A549 (cell line): ENCODE results near the gene ETV1. TPM values are rescaled to one million over a fixed set of nuclear protein-coding genes. Genes with fewer than 3 reads are reported as not detected.

Source experiments
- ATAC-seq, 2 experiments: fragments of 200-7000 bp in 1 of 2; fragments of >200 bp in 1 of 2; cut with Nextera tagmentation in 1 of 2; cut with Tn5 transposase in 1 of 2; 3 replicates each; pipeline versions ENCODE4 v1.8.0 to v1.9.1; 2018 to 2020; ENCODE audit warnings: mild to moderate bottlenecking in 1 of 2, moderate library complexity in 1 of 2
- CTCF ChIA-PET: fragments of 300-600 bp; sonication (Branson Sonifier 250); formaldehyde crosslinking; extraction: SDS; loops from one replicate; lab custom pipeline; 2021; ENCODE audit warnings: antibody characterized with exemption, inconsistent platforms; lab: Yijun Ruan, JAX
- POLR2A ChIA-PET: fragments of 350-600 bp; formaldehyde crosslinking; extraction: SDS; loops from one replicate; lab custom pipeline; 2021; ENCODE audit warnings: antibody characterized with exemption, inconsistent platforms; lab: Yijun Ruan, JAX
- DNase-seq, 2 experiments: peaks; one replicate each; pipeline versions ENCODE4 v3.0.0 to v3.0.0-alpha.2; 2011 to 2016; ENCODE audit warnings: low read depth in 1 of 2, low spot score in 1 of 2
- FAIRE-seq: peaks from 2 replicates; lab custom pipeline; 2011; peaks lifted over from hg19 to GRCh38; lab: Jason Lieb, UNC
- H3K27ac ChIP-seq, 2 experiments: fragments of >200 bp; sonication (Bioruptor Twin); formaldehyde crosslinking; 3 replicates each; pipeline ENCODE4 v1.5.1; 2016 to 2017
- H3K4me1 ChIP-seq: fragments of >200 bp; sonication (Bioruptor Twin); formaldehyde crosslinking; 3 replicates; pipeline ENCODE4 v1.6.1; 2016
- H3K4me2 ChIP-seq: fragments of >200 bp; sonication (Bioruptor Twin); formaldehyde crosslinking; 3 replicates; pipeline ENCODE4 v1.6.1; 2016
- H3K4me3 ChIP-seq: fragments of >200 bp; sonication (Bioruptor Twin); formaldehyde crosslinking; 3 replicates; pipeline ENCODE4 v1.5.1; 2016
- H3K9me3 ChIP-seq: fragments of >200 bp; sonication (Bioruptor Twin); formaldehyde crosslinking; 3 replicates; pipeline ENCODE4 v1.6.1; 2016
- CBX2 ChIP-seq: fragments of 200-600 bp; sonication (generic); IDR thresholded peaks from 2 replicates; pipeline ENCODE4 v1.6.1; 2016; ENCODE audit warnings: low read depth, mild to moderate bottlenecking, borderline replicate concordance
- CHD4 ChIP-seq: fragments of 200-600 bp; sonication (generic); IDR thresholded peaks from 2 replicates; pipeline ENCODE4 v1.6.1; 2016; ENCODE audit warnings: antibody characterized with exemption, mild to moderate bottlenecking, borderline replicate concordance
- EHF ChIP-seq: fragments of 250-450 bp; sonication (Bioruptor Pico); IDR thresholded peaks from 2 replicates; pipeline ENCODE4 v1.5.0; 2020; ENCODE audit warnings: mild to moderate bottlenecking
- FOXS1 ChIP-seq: fragments of 250-450 bp; sonication (Bioruptor Pico); IDR thresholded peaks from 2 replicates; pipeline ENCODE4 v1.5.0; 2020; ENCODE audit warnings: mild to moderate bottlenecking, moderate library complexity
- GATA3 ChIP-seq: IDR thresholded peaks from 2 replicates; pipeline ENCODE4 v1.6.1; 2012; ENCODE audit warnings: borderline replicate concordance
- HDAC2 ChIP-seq: fragments of 200-600 bp; sonication (generic); IDR thresholded peaks from 2 replicates; pipeline ENCODE4 v1.6.1; 2016
- HOXA7 ChIP-seq: fragments of 250-450 bp; sonication (Bioruptor Pico); IDR thresholded peaks from 2 replicates; pipeline ENCODE4 v1.5.0; 2020; ENCODE audit warnings: mild to moderate bottlenecking, moderate library complexity
- HOXB13 ChIP-seq: fragments of 250-450 bp; sonication (Bioruptor Pico); IDR thresholded peaks from 2 replicates; pipeline ENCODE4 v1.5.0; 2020; ENCODE audit warnings: low read depth, mild to moderate bottlenecking, moderate library complexity
- HOXB5 ChIP-seq: fragments of 250-450 bp; sonication (Bioruptor Pico); IDR thresholded peaks from 2 replicates; pipeline ENCODE4 v1.5.0; 2020; ENCODE audit warnings: mild to moderate bottlenecking, moderate library complexity
- JUN ChIP-seq, 2 experiments: fragments of >200 bp; sonication (Bioruptor Twin); formaldehyde crosslinking; IDR thresholded peaks; 2 replicates in 1 of 2; 3 replicates in 1 of 2; pipeline ENCODE4 v1.6.1; 2016 to 2017
- KDM1A ChIP-seq: fragments of 200-600 bp; sonication (generic); IDR thresholded peaks from 2 replicates; pipeline ENCODE4 v1.6.1; 2016; ENCODE audit warnings: low read depth, mild to moderate bottlenecking
- MAFK ChIP-seq: fragments of 450-650 bp; IDR thresholded peaks from 2 replicates; pipeline ENCODE4 v1.6.1; 2014; ENCODE audit not compliant: partially characterized antibody
- MYC ChIP-seq: IDR thresholded peaks from 2 replicates; pipeline ENCODE4 v1.6.1; 2012; ENCODE audit warnings: mild to moderate bottlenecking, inconsistent platforms, low read length, improper control_type of control experiment, borderline replicate concordance
- NFE2L2 ChIP-seq: fragments of 150-350 bp; conservative IDR thresholded peaks from 2 replicates; pipeline ENCODE4 v1.6.1; 2014; ENCODE audit warnings: low read length
- NPAS2 ChIP-seq: fragments of 250-450 bp; sonication (Bioruptor Pico); IDR thresholded peaks from 2 replicates; pipeline ENCODE4 v1.8.0; 2022; ENCODE audit warnings: mild to moderate bottlenecking, moderate library complexity, borderline replicate concordance
- NR3C1 ChIP-seq: fragments of >200 bp; sonication (Bioruptor Twin); formaldehyde crosslinking; IDR thresholded peaks from 3 replicates; pipeline ENCODE4 v1.6.1; 2017
- RFX5 ChIP-seq: fragments of 450-650 bp; IDR thresholded peaks from 2 replicates; pipeline ENCODE4 v1.7.1; 2014; ENCODE audit warnings: antibody characterized with exemption, mild to moderate bottlenecking, moderate library complexity
- TFCP2L1 ChIP-seq: fragments of 250-450 bp; sonication (Bioruptor Pico); IDR thresholded peaks from 2 replicates; pipeline ENCODE4 v1.5.0; 2021; ENCODE audit warnings: mild to moderate bottlenecking
- ZC3H11A ChIP-seq: fragments of 450-650 bp; IDR thresholded peaks from 2 replicates; pipeline ENCODE4 v1.6.1; 2014; ENCODE audit warnings: antibody characterized with exemption, mild to moderate bottlenecking
- ZNF302 ChIP-seq: fragments of 250-450 bp; sonication (Bioruptor Pico); IDR thresholded peaks from 2 replicates; pipeline ENCODE4 v1.9.0; 2021; ENCODE audit warnings: inconsistent platforms, mild to moderate bottlenecking, moderate library complexity
- ZSCAN20 ChIP-seq: fragments of 250-450 bp; sonication (Bioruptor Pico); IDR thresholded peaks from 2 replicates; pipeline ENCODE4 v1.8.0; 2022; ENCODE audit warnings: mild to moderate bottlenecking, moderate library complexity
- WGBS: methylation state at CpG from one replicate; pipeline ENCODE4 v1.1.6; 2017; ENCODE audit errors: missing lambda C conversion rate; 5-methylcytosine and 5-hydroxymethylcytosine counted together
- polyA plus RNA-seq, 4 experiments: library from polyadenylated mRNA; depleted of rRNA in 3 of 4; stranded (reverse); fragments of >200 nt; fragmentation: RNase III in 1 of 4; extraction: RNeasy Plus Mini Kit Qiagen cat#74134 plus additional on column Dnase treatment in 1 of 4; gene quantifications; 2 replicates in 3 of 4; 3 replicates in 1 of 4; pipeline ENCODE4 v1.2.3, GENCODE V29; 2011 to 2017
- TF ChIP-seq, protein P1 (sequence below): IDR thresholded peaks from 2 replicates; pipeline ENCODE4 v1.6.1; 2012; ENCODE audit warnings: low read depth, borderline replicate concordance
- TF ChIP-seq, protein P2 (sequence below): fragments of 200-600 bp; sonication (generic); IDR thresholded peaks from 2 replicates; pipeline ENCODE4 v1.6.1; 2016; ENCODE audit warnings: antibody characterized with exemption, mild to moderate bottlenecking, moderate library complexity

ETV1 gene
- polyA plus RNA-seq, 2 of the 4 experiments (the other 2 are of a cell fraction), result 1.3 to 6.2 TPM

DNA sequence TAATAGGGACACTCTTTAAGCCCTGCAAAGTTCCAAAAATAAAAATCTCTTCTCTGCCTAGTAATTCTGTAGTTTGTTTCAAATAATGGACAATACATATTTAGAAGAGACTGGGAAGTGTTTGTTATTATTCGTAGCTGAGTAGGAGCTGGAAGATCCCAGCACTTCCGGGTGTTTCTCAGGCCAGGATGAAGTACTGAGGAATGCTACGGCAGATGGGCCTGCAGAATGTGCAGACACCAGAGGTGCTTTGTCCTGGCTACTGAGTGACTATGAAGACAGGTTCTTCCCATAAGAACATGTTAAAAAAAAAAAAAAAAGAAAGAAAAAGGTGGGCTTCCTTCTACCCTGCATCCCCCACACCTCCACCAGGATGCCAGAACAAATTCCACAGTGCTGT lies 36.1 kb downstream of the ETV1 start (continued):
- TF ChIP-seq ZC3H11A (no peak), MAFK (no peak)

DNA sequence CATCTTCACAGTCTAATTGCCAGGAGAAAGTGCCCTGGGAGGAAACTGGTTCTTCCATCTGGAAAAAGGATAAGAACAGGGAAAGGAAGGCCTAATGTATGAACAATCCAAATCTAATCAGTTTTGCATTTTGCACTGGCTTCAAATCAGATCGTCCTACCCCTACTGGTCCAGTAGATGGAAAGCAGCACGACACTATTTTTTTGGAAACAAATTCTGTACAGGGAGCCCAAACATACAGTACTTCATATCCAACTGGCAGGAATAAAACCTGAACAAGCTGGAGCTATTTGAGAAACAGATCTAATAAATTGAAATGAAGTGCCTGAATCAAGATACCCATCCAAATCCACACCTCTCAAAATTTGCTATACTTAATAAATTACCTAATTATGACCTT lies 36.5 kb downstream of the ETV1 start:
- no peak overlapping the region for H3K27ac ChIP-seq
- no peak overlapping the region for H3K4me3 ChIP-seq
- ChIA-PET CTCF (interaction anchor here (2.8 kb wide), 1 partner anchor 9 kb away, joined by 6 read pairs; no protein-coding TSS in a partner anchor), POLR2A (no interaction called here)
- no peak overlapping the region for H3K4me2 ChIP-seq
- FAIRE-seq (no peak), DNase-seq (no peak), ATAC-seq (no peak)
- no peaks in the 10 kb centered on the region for H3K4me1 ChIP-seq
- WGBS, result 21% methylated on average over 2 of the region's 2 CpGs
- TF ChIP-seq ZNF302 (CRISPR knock-in tag), result no peak
- H3K9me3 ChIP-seq, result no peaks in the 10 kb centered on the region

DNA sequence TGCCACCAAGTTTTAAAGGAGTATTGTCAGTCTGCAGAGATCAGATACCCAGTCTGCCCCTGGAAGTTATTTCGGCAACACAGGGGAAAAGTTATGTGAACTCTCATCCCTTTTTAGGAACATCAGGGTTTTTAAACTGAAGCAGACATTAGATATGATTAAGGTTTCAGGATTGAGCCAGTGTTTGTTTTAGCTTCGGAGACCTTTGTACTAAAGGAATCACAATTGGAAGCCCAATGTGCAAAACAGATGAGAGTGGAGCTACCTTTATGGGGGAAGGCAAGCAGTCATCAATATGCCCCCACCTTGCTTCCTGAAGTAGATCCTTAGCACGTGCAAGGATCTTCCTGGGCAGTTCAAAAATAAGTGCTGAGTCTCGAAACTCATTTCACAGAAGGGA lies 39.5 kb downstream of the ETV1 start:
- CTCF ChIA-PET, result no interaction called here
- WGBS, result 38% methylated on average over 4 of the region's 4 CpGs
- Histone ChIP-seq H3K4me1 (no peaks in the 10 kb centered on the region), H3K9me3 (no peaks in the 10 kb centered on the region), H3K4me2 (no peak overlapping the region), H3K4me3 (no peak overlapping the region), H3K27ac (no peak overlapping the region)
- POLR2A ChIA-PET, result no interaction called here
- no peak for DNase-seq
- TF ChIP-seq EHF (CRISPR knock-in tag) (no peak), TFCP2L1 (no peak), NR3C1 (no peak), MYC (no peak), MAFK (no peak), CHD4 (no peak)
- no peak for ATAC-seq
- FAIRE-seq, result no peak

DNA sequence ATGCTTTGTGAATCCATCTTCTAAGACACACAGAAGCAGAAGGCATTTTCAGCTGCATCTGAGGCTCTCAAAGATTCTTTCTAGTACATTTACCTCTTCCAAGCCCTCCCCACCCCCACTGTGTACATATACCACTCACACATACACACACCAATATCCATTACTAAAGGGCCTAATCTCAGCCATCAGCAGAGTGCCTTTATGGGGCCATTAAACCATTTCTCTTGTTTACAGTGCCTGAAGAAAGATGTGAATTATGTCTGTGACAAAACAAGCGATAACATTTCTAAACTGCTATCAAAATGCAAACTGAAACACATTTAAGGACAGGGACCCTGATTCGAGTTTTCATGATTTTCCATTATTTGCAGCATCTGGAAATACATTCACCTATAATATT lies 40.0 kb downstream of the ETV1 start:
- H3K4me1 ChIP-seq, result no peaks in the 10 kb centered on the region
- POLR2A ChIA-PET, result no interaction called here
- no peak overlapping the region for H3K4me2 ChIP-seq
- H3K4me3 ChIP-seq, result no peak overlapping the region
- 34% methylated on average over 2 of the region's 2 CpGs for WGBS
- FAIRE-seq, result no peak
- no peak for ATAC-seq
- no peak overlapping the region for H3K27ac ChIP-seq
- no peak for DNase-seq
- H3K9me3 ChIP-seq, result no peaks in the 10 kb centered on the region
- TF ChIP-seq GATA3, result no peak
- no peak for TF ChIP-seq ZSCAN20 (CRISPR knock-in tag)
- no peak for TF ChIP-seq RFX5
- TF ChIP-seq NPAS2, result no peak
- TF ChIP-seq NFE2L2, result no peak
- no peak for TF ChIP-seq HOXA7
- no peak for TF ChIP-seq FOXS1
- TF ChIP-seq, protein P1, sequence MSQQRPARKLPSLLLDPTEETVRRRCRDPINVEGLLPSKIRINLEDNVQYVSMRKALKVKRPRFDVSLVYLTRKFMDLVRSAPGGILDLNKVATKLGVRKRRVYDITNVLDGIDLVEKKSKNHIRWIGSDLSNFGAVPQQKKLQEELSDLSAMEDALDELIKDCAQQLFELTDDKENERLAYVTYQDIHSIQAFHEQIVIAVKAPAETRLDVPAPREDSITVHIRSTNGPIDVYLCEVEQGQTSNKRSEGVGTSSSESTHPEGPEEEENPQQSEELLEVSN, result no peak
- TF ChIP-seq CBX2, result no peak
- no peak for TF ChIP-seq NR3C1
- TF ChIP-seq HOXB5 (CRISPR knock-in tag), result no peak
- TF ChIP-seq KDM1A, result no peak
- TF ChIP-seq, protein P2, sequence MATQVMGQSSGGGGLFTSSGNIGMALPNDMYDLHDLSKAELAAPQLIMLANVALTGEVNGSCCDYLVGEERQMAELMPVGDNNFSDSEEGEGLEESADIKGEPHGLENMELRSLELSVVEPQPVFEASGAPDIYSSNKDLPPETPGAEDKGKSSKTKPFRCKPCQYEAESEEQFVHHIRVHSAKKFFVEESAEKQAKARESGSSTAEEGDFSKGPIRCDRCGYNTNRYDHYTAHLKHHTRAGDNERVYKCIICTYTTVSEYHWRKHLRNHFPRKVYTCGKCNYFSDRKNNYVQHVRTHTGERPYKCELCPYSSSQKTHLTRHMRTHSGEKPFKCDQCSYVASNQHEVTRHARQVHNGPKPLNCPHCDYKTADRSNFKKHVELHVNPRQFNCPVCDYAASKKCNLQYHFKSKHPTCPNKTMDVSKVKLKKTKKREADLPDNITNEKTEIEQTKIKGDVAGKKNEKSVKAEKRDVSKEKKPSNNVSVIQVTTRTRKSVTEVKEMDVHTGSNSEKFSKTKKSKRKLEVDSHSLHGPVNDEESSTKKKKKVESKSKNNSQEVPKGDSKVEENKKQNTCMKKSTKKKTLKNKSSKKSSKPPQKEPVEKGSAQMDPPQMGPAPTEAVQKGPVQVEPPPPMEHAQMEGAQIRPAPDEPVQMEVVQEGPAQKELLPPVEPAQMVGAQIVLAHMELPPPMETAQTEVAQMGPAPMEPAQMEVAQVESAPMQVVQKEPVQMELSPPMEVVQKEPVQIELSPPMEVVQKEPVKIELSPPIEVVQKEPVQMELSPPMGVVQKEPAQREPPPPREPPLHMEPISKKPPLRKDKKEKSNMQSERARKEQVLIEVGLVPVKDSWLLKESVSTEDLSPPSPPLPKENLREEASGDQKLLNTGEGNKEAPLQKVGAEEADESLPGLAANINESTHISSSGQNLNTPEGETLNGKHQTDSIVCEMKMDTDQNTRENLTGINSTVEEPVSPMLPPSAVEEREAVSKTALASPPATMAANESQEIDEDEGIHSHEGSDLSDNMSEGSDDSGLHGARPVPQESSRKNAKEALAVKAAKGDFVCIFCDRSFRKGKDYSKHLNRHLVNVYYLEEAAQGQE, result no peak
- no peak for TF ChIP-seq HDAC2
- TF ChIP-seq EHF (CRISPR knock-in tag), result no peak
- TF ChIP-seq HOXB13 (CRISPR knock-in tag), result no peak
- TF ChIP-seq JUN (IDR thresholded peaks at IDR 0.05), result no peak
- CTCF ChIA-PET, result no interaction called here
